Measurements from ENCODE around the gene CXorf66.
"Not testable (repeated sequence)": the region's sequence is repeated elsewhere in the genome, so short reads cannot be mapped to it uniquely, and the experiment has no call there.

The CXorf66 gene, protein sequence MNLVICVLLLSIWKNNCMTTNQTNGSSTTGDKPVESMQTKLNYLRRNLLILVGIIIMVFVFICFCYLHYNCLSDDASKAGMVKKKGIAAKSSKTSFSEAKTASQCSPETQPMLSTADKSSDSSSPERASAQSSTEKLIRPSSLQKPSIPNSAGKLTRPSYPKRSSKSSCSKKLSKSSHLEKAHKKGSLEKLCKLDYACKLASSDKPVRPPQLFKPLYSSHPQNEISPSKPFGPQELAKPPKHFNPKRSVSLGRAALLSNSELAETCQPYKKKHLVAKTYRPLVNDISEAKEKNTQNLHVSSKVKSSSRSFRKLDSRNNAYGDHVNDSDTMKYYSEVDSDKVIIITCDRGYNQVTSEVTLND

GRCh38 chrX:139965421-139965820 lies at the start of gene CXorf66:
TSS of gene CXorf66 (minus strand) at chrX:139965521. CDS start at chrX:139965496, 25 bp downstream.
- DNase-seq (ENCODE audit: low read depth): no peak

DNA sequence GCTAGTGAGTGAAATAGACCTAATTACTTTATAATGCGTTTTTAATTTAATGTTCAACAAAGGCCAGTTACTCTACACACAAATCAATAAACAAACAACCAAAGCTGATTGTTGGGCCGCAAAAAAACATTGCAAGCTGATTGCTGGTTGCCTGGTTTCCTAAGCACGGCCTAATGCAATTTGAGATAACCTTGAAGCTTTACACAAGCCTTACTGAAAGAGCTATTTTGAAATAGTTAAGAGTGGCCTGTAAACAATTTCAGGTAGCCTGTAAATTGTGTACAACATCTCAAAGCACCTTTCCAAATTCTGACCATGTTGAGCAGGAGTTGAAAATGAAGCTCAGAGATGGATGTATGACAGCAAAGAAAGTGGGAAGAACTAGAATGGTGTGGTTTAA lies 17.5 kb upstream of the CXorf66 start:
- no peak for DNase-seq (ENCODE audit: low read depth)

GRCh38 chrX:139974471-139974870 lies 9.2 kb upstream of the CXorf66 start:
- DNase-seq (ENCODE audit: low read depth): no peak

DNA sequence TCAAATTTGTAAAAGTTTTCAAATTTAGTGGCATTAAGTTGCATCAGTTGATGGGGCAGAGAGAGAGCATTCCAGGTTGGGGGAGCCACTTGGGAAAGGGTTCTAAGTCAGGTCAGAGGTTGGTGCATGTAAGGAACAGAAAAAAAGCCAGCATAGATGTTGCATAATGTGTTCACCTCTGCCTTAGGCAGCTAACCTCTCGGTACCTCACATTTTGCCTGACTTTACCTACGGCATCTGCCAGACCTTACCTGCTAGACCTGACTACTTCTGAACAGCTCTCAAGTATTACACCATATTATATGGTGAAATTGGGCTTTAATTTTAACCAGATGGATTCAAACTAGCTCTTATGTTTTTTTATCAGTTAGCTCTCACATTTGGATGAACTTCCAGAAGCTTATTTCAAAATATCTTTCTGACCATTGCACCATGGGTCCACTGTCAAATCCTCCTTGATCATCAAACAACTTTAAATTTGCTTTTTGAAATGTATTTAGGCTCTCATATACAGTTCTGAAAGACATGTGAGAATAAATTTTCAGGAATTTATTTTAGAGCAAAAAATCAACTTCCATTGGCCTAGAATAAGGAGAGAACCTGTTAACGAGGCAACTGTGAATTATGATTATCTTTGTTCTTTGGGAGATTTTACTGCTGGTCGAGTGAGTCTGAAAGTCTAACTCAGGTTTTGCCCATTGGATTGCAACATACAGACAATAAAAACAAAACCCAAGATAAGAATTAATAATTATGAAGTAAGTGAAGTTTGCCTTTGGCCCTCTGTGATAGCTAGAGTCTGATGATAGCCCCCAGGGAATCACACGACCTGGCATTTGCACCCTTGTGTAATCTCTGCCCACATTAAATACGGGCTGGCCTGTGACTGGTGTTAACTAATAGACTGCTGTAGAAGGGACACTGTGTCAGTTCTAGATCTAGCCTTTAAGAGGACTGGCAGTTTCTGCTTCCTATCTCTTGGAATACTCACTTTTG lies 7.6 kb upstream of the CXorf66 start:
- DNase-seq (ENCODE audit: low read depth): no peak

DNA sequence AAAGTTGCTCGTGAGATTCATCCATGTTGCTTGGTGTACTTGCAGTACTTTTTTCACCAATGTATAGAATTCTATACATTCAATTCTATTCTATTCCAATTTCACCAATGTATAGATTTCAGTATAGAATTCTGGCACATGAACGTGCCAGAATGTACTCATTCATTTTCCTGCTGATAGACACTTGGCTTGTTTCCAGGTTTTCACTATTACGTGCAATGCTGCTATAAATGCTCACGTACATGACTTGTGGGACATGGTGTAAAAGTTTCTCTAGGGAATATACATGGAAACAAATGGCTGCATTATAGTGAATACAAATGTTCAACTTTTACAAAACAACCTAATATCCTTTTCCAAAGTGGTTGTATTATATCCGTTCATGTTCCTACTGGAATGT lies 6.8 kb upstream of the CXorf66 start:
- no peak for DNase-seq (ENCODE audit: low read depth)

- DNase-seq (ENCODE audit: low read depth): no peak
Measured at GRCh38 chrX:139971394-139971749, 6.1 kb upstream of the CXorf66 start.

- DNase-seq (ENCODE audit: low read depth): no peak
Measured at GRCh38 chrX:139969286-139969685, 4.0 kb upstream of the CXorf66 start.

DNA sequence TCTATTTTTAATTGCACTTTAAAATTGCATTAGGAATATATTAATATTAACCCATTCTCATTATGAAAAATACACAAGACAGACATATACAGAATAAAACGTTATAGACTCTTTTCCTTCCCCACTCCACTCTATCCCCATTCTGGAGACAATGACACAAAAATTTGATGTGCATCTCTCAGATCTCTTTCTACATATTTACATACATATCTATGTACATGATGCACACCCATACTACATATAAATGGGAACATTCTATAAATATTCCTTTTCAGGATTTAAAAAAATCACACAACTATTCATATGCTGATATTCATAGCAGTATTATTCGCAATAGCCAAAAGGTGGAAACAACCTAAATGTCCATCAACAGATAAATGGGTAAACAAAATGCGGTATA lies 2.4 kb upstream of the CXorf66 start:
- no peak for DNase-seq (ENCODE audit: low read depth)

- DNase-seq (ENCODE audit: low read depth): no peak
Measured at GRCh38 chrX:139967300-139967699, 2.0 kb upstream of the CXorf66 start.

DNA sequence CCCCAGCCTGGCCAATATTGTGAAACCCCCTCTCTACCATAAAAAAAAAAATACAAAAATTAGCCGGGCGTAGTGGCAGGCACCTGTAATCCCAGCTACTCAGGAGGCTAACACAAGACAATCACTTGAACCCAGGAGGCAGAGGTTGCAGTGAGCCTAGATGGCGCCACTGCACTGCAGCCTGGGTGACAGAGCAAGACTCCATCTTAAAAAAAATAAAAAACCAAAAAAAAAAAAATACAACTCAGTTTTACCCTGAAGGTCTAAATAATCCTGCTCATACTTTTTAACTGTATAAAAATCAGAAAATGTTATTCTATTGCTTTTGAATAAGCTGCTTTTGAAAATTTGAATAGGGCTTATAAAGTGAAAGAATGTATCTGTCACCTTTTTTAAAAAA lies 838 bp upstream of the CXorf66 start:
- DNase-seq (ENCODE audit: low read depth): not testable (repeated sequence)

DNA sequence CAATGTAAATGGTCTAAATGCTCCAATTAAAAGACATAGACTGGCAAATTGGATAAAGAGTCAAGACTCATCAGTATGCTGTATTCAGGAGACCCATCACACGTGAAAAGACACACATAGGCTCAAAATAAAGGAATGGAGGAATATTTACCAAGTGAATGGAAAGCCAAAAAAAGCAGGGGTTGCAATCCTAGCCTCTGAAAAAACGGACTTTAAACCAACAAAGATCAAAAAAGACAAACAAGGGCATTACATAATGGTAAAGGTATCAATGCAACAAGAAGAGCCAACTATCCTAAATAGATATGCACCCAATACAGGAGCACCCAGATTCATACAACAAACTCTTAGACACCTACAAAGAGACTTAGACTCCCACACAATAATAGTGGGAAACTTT lies 4.2 kb downstream of the CXorf66 start:
- not testable (repeated sequence) for DNase-seq (ENCODE audit: low read depth)

- no peak for DNase-seq (ENCODE audit: low read depth)
Measured at GRCh38 chrX:139949703-139950102, 15.6 kb downstream of the CXorf66 start.

DNA sequence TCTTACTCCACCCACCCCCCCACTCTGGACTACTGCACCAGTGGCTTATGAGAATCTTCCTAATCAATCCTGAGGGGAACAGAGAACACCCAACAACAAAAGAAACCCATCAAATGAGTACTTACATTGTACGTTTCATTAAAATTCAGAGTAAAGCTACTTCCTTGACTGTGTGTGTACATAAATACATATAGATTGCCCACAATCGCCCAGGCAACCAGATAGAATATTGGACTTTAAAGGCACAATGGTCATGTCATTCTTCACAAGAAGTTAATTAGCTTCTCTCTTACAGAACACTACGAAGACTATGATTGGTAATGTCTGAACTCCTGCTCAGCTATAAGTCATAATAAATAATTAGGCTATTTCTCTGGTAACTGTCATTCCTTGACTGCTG lies 20.2 kb downstream of the CXorf66 start:
- no peak for DNase-seq (ENCODE audit: low read depth)

DNA sequence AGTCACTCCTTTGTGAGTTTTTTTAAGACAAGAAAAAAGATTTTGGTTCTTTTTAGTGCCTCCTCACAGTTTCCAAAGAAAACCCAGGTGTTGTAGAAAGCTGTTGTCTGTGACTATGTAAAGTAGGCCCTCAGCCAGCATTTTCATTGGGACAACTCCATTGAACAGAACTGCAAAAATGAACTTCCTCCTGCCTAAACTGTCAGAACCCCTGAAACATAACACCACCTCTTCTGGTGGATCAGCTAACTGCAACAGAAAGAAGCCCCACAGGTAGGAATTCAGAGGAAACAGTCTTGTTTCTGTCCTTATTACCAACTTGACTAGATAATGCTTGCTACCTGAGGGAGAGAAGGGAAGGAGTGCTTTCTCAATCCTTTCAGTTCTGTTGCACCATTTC lies 29.1 kb downstream of the CXorf66 start:
- no peak for DNase-seq (ENCODE audit: low read depth)

GRCh38 chrX:139933904-139934303 lies 31.4 kb downstream of the CXorf66 start:
- no peak for DNase-seq (ENCODE audit: low read depth)

DNA sequence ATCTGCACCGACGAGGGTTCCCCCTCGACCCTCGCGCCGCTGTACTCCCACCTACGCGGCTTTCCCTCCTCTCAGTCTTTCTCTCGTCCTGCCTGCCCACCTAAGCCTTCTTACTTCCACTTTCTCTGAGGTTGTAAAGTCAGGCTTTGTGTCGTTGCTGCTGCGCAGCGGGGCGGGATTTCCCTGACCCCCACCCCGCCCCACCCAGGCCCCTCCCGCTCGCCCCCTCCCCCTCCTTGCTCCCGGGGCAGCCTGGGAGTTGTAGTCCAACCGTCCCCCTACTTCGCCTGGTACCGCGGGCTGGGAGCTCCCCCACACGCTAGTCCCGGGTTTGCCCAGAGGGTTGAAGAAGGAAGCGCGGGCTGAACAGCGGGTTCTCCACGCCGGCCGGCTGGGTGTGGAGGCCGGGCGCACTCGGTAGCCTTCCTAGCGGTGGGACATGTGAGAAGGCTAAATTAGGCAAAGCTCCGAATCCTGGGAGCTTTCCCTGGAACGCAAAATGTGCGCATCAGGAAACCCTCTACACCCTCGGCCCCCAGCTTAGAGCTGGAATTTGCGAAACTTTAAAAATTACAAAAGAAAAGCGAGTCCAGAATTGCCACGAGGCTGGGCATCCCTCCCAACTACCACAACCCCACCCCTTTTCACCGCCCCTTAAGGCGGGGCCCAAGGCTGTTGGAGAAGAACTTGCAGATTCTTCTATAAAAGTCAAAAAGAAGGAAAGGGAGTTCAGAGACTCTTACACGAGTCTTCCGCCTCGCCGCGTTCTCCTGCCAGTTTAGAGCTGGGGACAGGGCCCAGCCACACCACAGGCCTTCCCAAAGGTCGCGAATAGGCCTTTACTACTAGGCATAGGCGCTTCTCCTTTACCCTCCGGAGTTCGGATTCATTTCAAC lies 32.2 kb downstream of the CXorf66 start, which contains the start of gene ATP11C:
Gene ATP11C (minus strand): TSS at position 153 of the 896 bp plus-strand sequence. CDS start 1,011 bp downstream, outside the sequence.
- DNase-seq (ENCODE audit: low read depth): peak; percentile 73

GRCh38 chrX:139932073-139932900 lies 33.0 kb downstream of the CXorf66 start:
- peak; percentile 19 for DNase-seq (ENCODE audit: low read depth)

DNA sequence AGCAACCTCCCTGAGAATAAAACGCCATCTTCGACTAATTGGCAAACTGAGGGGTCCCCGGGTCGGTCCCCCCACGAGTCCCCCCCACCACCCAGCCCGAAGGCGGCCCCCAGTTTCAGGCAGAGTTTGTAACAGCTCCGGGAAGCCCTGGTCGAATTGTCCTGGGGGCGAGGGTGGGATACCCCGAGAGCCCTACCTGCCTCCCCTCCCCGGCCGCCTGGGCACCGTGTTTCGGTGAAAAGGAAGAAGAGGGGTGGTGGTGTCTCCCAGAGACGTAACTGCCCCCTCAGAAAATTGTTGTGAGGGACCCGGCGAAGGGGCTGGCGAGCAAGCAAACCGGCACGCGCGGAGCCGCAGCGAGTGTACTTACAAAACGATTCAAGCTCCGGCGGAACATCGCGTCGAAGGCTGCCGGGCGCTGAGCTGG lies 33.7 kb downstream of the CXorf66 start:
- DNase-seq (ENCODE audit: low read depth): no peak

GRCh38 chrX:139930916-139931645 lies 34.2 kb downstream of the CXorf66 start:
- DNase-seq (ENCODE audit: low read depth): no peak

DNA sequence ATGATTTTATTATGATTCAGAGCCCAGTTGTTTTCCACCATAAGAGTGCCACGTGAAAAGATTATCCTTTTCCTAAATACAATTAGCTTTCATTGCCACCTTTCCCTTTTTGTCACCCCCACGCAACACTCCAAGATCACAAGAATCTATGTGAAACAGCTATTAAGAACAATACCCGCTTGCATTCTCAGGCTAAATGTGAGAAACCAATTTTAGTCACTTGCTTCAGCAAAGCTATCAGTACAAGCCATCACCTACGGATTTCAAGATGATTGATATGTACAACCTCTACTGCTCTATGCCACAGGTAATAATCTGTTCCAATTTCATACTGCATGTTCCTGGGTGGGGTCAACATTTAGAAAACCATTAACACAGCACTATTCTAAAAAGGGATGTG lies 34.9 kb downstream of the CXorf66 start:
- no peak for DNase-seq (ENCODE audit: low read depth)

Data from activated T-cell treated with anti-CD3 and anti-CD28 coated beads for 1 hour (primary cell).